ENCODE measurements around the gene CHRNA9.
"Not testable (repeated sequence)": the region's sequence is repeated elsewhere in the genome, so short reads cannot be mapped to it uniquely, and the experiment has no call there.

The CHRNA9 gene, protein sequence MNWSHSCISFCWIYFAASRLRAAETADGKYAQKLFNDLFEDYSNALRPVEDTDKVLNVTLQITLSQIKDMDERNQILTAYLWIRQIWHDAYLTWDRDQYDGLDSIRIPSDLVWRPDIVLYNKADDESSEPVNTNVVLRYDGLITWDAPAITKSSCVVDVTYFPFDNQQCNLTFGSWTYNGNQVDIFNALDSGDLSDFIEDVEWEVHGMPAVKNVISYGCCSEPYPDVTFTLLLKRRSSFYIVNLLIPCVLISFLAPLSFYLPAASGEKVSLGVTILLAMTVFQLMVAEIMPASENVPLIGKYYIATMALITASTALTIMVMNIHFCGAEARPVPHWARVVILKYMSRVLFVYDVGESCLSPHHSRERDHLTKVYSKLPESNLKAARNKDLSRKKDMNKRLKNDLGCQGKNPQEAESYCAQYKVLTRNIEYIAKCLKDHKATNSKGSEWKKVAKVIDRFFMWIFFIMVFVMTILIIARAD

DNA sequence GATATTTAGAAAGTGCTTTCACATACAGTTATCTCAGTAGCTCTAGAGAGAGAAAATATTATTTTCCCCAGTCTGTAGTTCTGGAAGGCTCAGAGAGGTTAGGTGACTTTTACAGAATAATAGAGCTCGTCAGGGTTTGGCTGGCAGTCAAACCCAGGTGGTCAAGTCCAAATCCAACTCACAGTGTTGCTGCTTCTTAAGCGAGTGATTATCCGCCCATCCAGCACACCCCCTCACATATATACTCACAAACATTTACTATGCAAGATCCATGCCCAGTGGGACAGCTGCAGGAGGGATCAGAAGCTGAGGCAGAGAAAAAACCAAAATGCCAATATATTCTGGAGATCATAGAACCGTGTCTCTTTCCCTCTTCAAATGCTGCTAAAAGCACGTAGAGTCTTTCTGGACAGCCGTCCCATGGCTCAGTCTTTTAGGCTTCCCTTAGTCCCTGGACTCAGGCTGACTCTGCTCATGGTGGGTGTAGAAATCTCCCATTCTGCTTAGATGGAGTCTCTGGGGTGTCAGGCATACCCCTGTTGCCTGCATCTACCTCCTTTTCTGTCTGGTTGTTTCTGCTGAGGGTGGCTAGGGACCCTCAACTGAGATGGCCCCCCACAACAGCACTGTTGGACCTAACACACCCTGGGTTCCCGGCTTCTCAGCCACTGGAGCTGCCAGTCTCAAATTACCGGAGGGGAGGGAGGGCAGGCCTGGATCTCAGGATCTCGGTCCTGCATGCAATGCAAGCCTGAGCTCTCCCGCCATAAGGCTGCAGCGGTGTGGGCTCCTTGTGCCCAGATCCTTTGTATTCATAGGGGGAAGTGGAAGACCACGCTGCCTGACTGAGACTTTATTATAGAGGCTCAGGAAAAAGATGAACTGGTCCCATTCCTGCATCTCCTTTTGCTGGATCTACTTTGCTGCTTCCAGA, at the start of gene CHRNA9:
Gene CHRNA9 (plus strand): TSS at position 743 of the 934 bp plus-strand sequence. CDS start 135 bp downstream, at position 878.
- no peak within 1 kb of the TSS for H3K27ac ChIP-seq
- TF ChIP-seq, protein P1, sequence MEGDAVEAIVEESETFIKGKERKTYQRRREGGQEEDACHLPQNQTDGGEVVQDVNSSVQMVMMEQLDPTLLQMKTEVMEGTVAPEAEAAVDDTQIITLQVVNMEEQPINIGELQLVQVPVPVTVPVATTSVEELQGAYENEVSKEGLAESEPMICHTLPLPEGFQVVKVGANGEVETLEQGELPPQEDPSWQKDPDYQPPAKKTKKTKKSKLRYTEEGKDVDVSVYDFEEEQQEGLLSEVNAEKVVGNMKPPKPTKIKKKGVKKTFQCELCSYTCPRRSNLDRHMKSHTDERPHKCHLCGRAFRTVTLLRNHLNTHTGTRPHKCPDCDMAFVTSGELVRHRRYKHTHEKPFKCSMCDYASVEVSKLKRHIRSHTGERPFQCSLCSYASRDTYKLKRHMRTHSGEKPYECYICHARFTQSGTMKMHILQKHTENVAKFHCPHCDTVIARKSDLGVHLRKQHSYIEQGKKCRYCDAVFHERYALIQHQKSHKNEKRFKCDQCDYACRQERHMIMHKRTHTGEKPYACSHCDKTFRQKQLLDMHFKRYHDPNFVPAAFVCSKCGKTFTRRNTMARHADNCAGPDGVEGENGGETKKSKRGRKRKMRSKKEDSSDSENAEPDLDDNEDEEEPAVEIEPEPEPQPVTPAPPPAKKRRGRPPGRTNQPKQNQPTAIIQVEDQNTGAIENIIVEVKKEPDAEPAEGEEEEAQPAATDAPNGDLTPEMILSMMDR (IDR thresholded peaks at IDR 0.05), result no peak
- DNase-seq (ENCODE audit: low spot score), result no peak
- H3K4me3 ChIP-seq, result no peak within 1 kb of the TSS

DNA sequence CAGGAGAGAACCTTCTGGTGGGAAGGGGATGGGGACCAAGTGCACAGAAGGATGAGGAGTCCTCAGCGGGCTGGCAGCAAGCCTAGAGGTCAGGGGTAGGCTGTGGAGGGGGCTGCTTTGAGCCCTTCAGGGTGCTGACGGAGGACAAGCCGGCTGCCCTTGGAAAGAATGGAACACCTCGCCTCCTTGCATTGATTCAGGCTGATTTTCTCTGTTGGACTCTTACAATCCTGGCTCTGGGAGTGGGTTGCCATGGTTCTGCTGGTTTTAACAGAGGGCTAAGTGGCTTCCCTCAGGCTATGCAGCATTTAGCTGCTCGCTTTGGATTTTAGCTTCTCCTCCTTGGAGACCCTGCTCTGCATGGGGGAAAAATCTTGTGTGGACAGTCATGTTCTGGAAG, 49.4 kb upstream of the CHRNA9 start:
- Histone ChIP-seq H3K4me3 (no peak overlapping the region), H3K27ac (no peak overlapping the region)
- DNase-seq (ENCODE audit: low spot score), result no peak
- TF ChIP-seq, protein P1 (IDR thresholded peaks at IDR 0.05), result no peak

DNA sequence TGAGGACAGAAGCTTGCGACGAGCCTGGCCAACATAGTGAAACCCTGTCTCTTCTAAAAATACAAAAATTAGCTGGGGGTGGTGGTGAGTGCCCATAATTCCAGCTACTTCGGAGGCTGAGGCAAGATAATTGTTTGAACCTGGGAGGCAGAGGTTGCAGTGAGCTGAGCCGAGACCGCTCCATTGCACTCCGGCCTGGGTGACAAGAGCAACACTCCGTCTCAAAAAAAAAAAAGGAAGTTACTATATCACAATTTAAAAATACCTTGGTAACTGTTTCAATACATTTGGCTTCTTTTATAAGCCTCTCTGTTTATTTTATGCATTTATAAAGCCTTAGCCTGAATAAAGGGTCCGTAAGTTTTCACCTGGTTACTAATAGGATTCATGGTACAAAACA, 46.6 kb upstream of the CHRNA9 start:
- H3K27ac ChIP-seq, result no peak overlapping the region
- TF ChIP-seq, protein P1 (IDR thresholded peaks at IDR 0.05), result no peak

DNA sequence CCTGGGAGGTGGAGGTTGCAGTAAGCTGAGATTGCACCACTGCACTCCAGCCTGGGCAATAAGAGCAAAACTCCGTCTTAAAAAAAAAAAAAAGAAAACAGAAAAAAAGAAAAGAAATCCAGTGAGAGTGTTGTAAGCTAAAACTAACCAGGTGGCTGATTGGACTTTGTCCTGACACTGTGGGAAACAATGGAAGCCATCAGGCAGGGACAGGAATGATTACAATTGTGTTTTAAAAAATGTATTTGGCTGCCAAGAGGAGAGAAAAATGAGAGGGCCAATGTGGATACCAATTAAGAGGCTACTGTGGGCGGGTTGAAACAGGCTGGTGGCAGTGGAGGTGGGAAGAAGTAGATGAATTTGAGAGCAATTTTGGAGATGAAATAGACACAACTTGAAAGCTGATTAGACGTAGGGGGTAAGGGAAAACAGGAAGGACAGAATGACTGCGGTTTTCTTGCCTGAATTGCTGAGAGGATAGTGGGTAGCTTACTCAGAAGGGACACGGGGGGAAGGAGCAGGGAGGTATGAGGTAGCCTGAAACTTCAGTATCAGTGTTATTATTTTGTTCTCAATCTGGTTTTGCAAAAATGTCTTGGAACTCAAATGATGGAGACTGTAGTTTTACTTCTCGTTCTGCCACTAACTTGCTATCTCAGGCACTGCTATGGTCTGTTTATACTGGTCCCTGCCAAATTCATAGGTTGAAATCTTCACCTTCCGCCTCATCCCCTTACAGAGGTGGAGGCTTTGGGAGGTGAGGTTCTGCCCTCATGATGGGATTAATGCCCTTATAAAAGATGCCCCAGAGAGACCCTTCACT, 45.6 kb upstream of the CHRNA9 start:
- TF ChIP-seq, protein P1 (IDR thresholded peaks at IDR 0.05), result no peak
- DNase-seq (ENCODE audit: low spot score), result no peak
- Histone ChIP-seq H3K4me3 (no peak overlapping the region), H3K27ac (no peak overlapping the region)

More for the DNA sequence above, 46.6 kb upstream of the CHRNA9 start:
- no peak overlapping the region for H3K4me3 ChIP-seq
- DNase-seq (ENCODE audit: low spot score), result no peak

DNA sequence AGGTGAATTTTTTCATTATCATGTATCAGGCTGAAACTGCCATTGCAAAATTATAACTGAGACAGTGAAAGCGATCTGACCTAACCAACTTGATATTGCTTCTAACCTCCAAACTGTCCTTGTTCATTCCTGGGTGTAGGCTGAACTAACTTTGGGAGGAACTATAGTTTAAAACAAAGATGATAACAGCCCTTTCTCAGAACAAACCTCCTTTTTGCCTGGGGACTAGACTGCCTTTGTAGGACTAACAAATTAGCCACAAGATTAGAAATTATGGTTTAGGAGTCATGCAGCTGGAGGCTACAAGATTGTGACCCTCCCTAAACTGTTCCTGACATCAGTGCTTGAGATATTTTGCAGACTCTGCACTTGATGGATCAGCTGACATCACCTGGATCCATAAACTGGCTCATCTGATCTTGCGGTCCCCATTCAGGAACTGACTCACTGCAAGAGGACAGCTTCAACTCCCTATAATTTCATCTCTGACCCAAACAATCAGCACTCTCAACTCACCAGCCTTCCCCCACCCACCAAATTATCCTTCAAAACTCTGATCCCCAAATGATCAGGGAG, 44.4 kb upstream of the CHRNA9 start:
- not testable (repeated sequence) for H3K27ac ChIP-seq; H3K4me3 ChIP-seq; DNase-seq (ENCODE audit: low spot score)

DNA sequence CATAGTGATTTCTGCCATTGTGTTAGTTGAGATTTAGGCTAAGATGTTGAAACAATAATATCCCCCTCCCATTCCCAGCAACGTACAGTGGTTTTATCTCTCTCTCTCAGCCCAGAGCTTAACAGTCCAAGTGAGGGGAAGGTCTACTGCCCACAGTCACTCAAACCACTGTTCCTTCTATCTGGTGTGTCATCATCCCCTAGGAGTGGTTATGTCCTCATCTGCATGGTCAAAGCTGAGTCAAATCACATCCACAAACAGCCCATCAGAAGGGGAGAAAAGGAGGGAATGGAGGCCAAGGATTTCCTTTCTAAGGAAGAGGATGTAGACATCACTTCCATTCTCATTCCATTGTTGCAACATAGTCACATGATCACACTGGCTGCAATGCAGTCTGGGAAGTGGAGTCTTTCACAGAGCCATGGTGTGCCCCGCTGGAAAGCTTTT, 42.8 kb upstream of the CHRNA9 start:
- DNase-seq (ENCODE audit: low spot score), result no peak
- H3K4me3 ChIP-seq, result no peak overlapping the region
- no peak overlapping the region for H3K27ac ChIP-seq
- TF ChIP-seq, protein P1 (IDR thresholded peaks at IDR 0.05), result no peak
